H9 (cell line): ENCODE measurements around the gene SMYD4. TPM values are rescaled to one million over a fixed set of nuclear protein-coding genes. Genes with fewer than 3 reads are reported as not detected.
A peak's percentile ranks its signal among the peaks of the same experiment; 100 is the strongest.
"Not testable (repeated sequence)": the region's sequence is repeated elsewhere in the genome, so short reads cannot be mapped to it uniquely, and the experiment has no call there.

Experiments
- DNase-seq: peaks from one replicate; pipeline ENCODE4 v3.0.0-alpha.2; 2017
- H2AFZ ChIP-seq: one replicate; pipeline ENCODE4 v1.6.1; 2013; ENCODE audit warnings: mild to moderate bottlenecking, low read length, control low read depth, moderate library complexity
- H2AK5ac ChIP-seq: 2 replicates; pipeline ENCODE4 v1.6.1; 2013; ENCODE audit warnings: low read length, control low read depth, mixed read lengths; ENCODE audit not compliant: insufficient read length
- H2BK120ac ChIP-seq: one replicate; pipeline ENCODE4 v1.6.1; 2013; ENCODE audit warnings: low read depth, mild to moderate bottlenecking, low read length, control low read depth, inconsistent platforms; ENCODE audit not compliant: poor library complexity, severe bottlenecking
- H2BK12ac ChIP-seq: 2 replicates; pipeline ENCODE4 v1.6.1; 2013; ENCODE audit warnings: low read length, control low read depth, mixed read lengths, low read depth; ENCODE audit not compliant: insufficient read length
- H2BK15ac ChIP-seq: 2 replicates; pipeline ENCODE4 v1.6.1; 2013; ENCODE audit warnings: low read depth, low read length, control low read depth
- H2BK20ac ChIP-seq: one replicate; pipeline ENCODE4 v1.6.1; 2013; ENCODE audit warnings: low read depth, mild to moderate bottlenecking, low read length, control low read depth, inconsistent platforms; ENCODE audit not compliant: poor library complexity, severe bottlenecking
- H2BK5ac ChIP-seq: 2 replicates; pipeline ENCODE4 v1.6.1; 2013; ENCODE audit warnings: low read length, control low read depth, mixed read lengths; ENCODE audit not compliant: insufficient read length
- H3K14ac ChIP-seq: 2 replicates; pipeline ENCODE4 v1.6.1; 2013; ENCODE audit warnings: low read length, control low read depth; ENCODE audit not compliant: insufficient read depth
- H3K18ac ChIP-seq: 2 replicates; pipeline ENCODE4 v1.6.1; 2013; ENCODE audit warnings: low read depth, mild to moderate bottlenecking, mixed read lengths, low read length, control low read depth; ENCODE audit not compliant: insufficient read length
- H3K23ac ChIP-seq: 2 replicates; pipeline ENCODE4 v1.6.1; 2013; ENCODE audit warnings: low read length, control low read depth, mixed read lengths, low read depth; ENCODE audit not compliant: insufficient read length
- H3K23me2 ChIP-seq: 2 replicates; pipeline ENCODE4 v1.6.1; 2013; ENCODE audit warnings: low read depth, mild to moderate bottlenecking, mixed read lengths, low read length, control low read depth; ENCODE audit not compliant: insufficient read length, poor library complexity, severe bottlenecking
- H3K27ac ChIP-seq: 2 replicates; pipeline ENCODE4 v1.5.1; 2013; ENCODE audit warnings: low read length, control low read depth, mixed read lengths, low read depth; ENCODE audit not compliant: insufficient read length
- H3K27me3 ChIP-seq: 2 replicates; pipeline ENCODE4 v1.6.1; 2013; ENCODE audit warnings: low read length, control low read depth, inconsistent platforms; ENCODE audit not compliant: insufficient read depth
- H3K4ac ChIP-seq: 2 replicates; pipeline ENCODE4 v1.6.1; 2013; ENCODE audit warnings: low read depth, mild to moderate bottlenecking, control low read depth, inconsistent platforms, low read length, moderate library complexity
- H3K4me1 ChIP-seq: 2 replicates; pipeline ENCODE4 v1.6.1; 2013; ENCODE audit warnings: low read length, control low read depth, inconsistent platforms; ENCODE audit not compliant: insufficient read depth
- H3K4me2 ChIP-seq: 2 replicates; pipeline ENCODE4 v1.6.1; 2013; ENCODE audit warnings: low read length, control low read depth, mixed read lengths; ENCODE audit not compliant: insufficient read length, insufficient read depth
- H3K56ac ChIP-seq: 2 replicates; pipeline ENCODE4 v1.6.1; 2013; ENCODE audit warnings: low read depth, mild to moderate bottlenecking, mixed read lengths, low read length, control low read depth; ENCODE audit not compliant: insufficient read length
- H3K79me1 ChIP-seq: 2 replicates; pipeline ENCODE4 v1.6.1; 2013; ENCODE audit warnings: low read depth, mild to moderate bottlenecking, moderate library complexity, low read length, control low read depth, inconsistent platforms; ENCODE audit not compliant: insufficient read depth, poor library complexity, severe bottlenecking
- H3K79me2 ChIP-seq: 2 replicates; pipeline ENCODE4 v1.6.1; 2013; ENCODE audit warnings: low read length, control low read depth, inconsistent platforms; ENCODE audit not compliant: insufficient read depth
- H3K9ac ChIP-seq: 2 replicates; pipeline ENCODE4 v1.6.1; 2013; ENCODE audit warnings: low read length, control low read depth, mixed read lengths; ENCODE audit not compliant: insufficient read length; ENCODE audit errors: extremely low read depth
- H3K9me3 ChIP-seq: one replicate; pipeline ENCODE4 v1.6.1; 2013; ENCODE audit warnings: low read depth, low read length, inconsistent platforms; ENCODE audit not compliant: control insufficient read depth
- H3T11ph ChIP-seq: one replicate; pipeline ENCODE4 v1.6.1; 2013; ENCODE audit warnings: mild to moderate bottlenecking, low read length, control low read depth, inconsistent platforms
- H4K20me1 ChIP-seq: one replicate; pipeline ENCODE4 v1.6.1; 2013; ENCODE audit not compliant: control insufficient read depth, insufficient read length, insufficient read depth
- H4K5ac ChIP-seq: 2 replicates; pipeline ENCODE4 v1.6.1; 2013; ENCODE audit warnings: low read depth, mild to moderate bottlenecking, mixed read lengths, low read length, control low read depth; ENCODE audit not compliant: insufficient read length
- H4K8ac ChIP-seq: replicated peaks from 2 replicates; pipeline ENCODE4 v1.6.1; 2013; ENCODE audit warnings: low read length, control low read depth, mixed read lengths, low read depth; ENCODE audit not compliant: insufficient read length
- H4K91ac ChIP-seq: 2 replicates; pipeline ENCODE4 v1.6.1; 2013; ENCODE audit warnings: low read depth, mild to moderate bottlenecking, moderate library complexity, mixed read lengths, low read length, control low read depth; ENCODE audit not compliant: insufficient read length
- H3K27ac Mint-ChIP-seq, 3 experiments: 2 replicates in 2 of 3; 3 replicates in 1 of 3; pipeline ENCODE4 v1.8.0; 2020 to 2021; ENCODE audit warnings: mixed read lengths in 3 of 3, mild to moderate bottlenecking in 1 of 3, moderate library complexity in 1 of 3
- H3K27me3 Mint-ChIP-seq: 2 replicates; pipeline ENCODE4 v1.8.0; 2021; ENCODE audit warnings: low read depth, mild to moderate bottlenecking, moderate library complexity, mixed read lengths
- H3K36me3 Mint-ChIP-seq, 3 experiments: 2 replicates in 2 of 3; 3 replicates in 1 of 3; pipeline ENCODE4 v1.8.0; 2020 to 2021; ENCODE audit warnings: low read depth in 3 of 3, mixed read lengths in 3 of 3; ENCODE audit not compliant: insufficient read depth in 1 of 3
- H3K4me1 Mint-ChIP-seq, 2 experiments: 2 replicates each; pipeline ENCODE4 v1.8.0; 2020; ENCODE audit warnings: mixed read lengths in 2 of 2
- H3K4me3 Mint-ChIP-seq, 2 experiments: 2 replicates in 1 of 2; 3 replicates in 1 of 2; pipeline ENCODE4 v1.8.0; 2020 to 2021; ENCODE audit warnings: mild to moderate bottlenecking in 2 of 2, mixed read lengths in 2 of 2, moderate library complexity in 1 of 2
- H3K9me3 Mint-ChIP-seq, 2 experiments: 2 replicates in 1 of 2; 3 replicates in 1 of 2; pipeline ENCODE4 v1.8.0; 2020; ENCODE audit warnings: mild to moderate bottlenecking in 2 of 2, mixed read lengths in 2 of 2, moderate library complexity in 1 of 2
- CTCF ChIP-seq: fragments of 200-600 bp; sonication (generic); conservative IDR thresholded peaks from 3 replicates; pipeline ENCODE4 v1.8.0; 2021; ENCODE audit warnings: antibody characterized with exemption, mild to moderate bottlenecking
- WGBS: extraction: QIAGEN DNeasy Blood & Tissue Kit; methylation state at CpG from one replicate; pipeline ENCODE4 v1.1.7; 2013; ENCODE audit warnings: missing lambda C conversion rate, low lambda C conversion rate, mixed read lengths; ENCODE audit not compliant: insufficient read length; ENCODE audit errors: extremely low coverage; 5-methylcytosine and 5-hydroxymethylcytosine counted together
- total RNA-seq: library from RNA; stranded (reverse); gene quantifications from 2 replicates; pipeline ENCODE4 v1.2.1, GENCODE V29; 2021

The SMYD4 gene
- total RNA-seq, 1 experiment from 2014 or later = 28.8 TPM

GRCh38 chr17:1773696-1774181 lies 56.0 kb downstream of the SMYD4 start:
- Histone ChIP-seq H2BK12ac (no peak overlapping the region), H3K4me2 (no peak overlapping the region), H3K27ac (no peak overlapping the region), H2AFZ (no peak overlapping the region), H2BK120ac (no peak overlapping the region), H3K79me2 (no peaks in the 10 kb centered on the region), H3K9ac (no peak overlapping the region), H3K18ac (no peak overlapping the region), H3K27me3 (no peaks in the 10 kb centered on the region), H4K20me1 (no peaks in the 10 kb centered on the region), H2BK5ac (no peak overlapping the region), H3K4me1 (no peaks in the 10 kb centered on the region), H3K14ac (no peak overlapping the region), H4K91ac (no peak overlapping the region), H2BK15ac (no peak overlapping the region), H3K56ac (no peak overlapping the region), H4K8ac (no peak overlapping the region), H3K4ac (no peak overlapping the region), H2AK5ac (no peak overlapping the region), H3K23me2 (no peaks in the 10 kb centered on the region), H2BK20ac (no peak overlapping the region), H3K79me1 (no peaks in the 10 kb centered on the region), H3K9me3 (no peaks in the 10 kb centered on the region), H3K23ac (no peak overlapping the region), H4K5ac (no peak overlapping the region), H3T11ph (no peak overlapping the region)
- WGBS = no CpG with 5 or more reads among the region's 7 CpGs
- Mint-ChIP-seq H3K4me3 (no peak overlapping the region), H3K36me3 (peaks cover 10 to 42% (median 39%) of the 10 kb centered on the region in 3 experiments), H3K27ac (peak overlapping the region in 2 of 3 experiments; percentile 10 to 64; a peak in 2 of 7 replicates), H3K4me1 (peaks cover 10 to 11% of the 10 kb centered on the region in 2 experiments), H3K9me3 (no peaks in the 10 kb centered on the region), H3K27me3 (no peaks in the 10 kb centered on the region; the same call in 1 of the 2 replicates)
- DNase-seq = no peak
- TF ChIP-seq CTCF = no peak

- not testable (repeated sequence) for H3K9ac ChIP-seq, H3K27me3 ChIP-seq
- peak overlapping the region in 1 of 3 experiments; percentile 11; a peak in 1 of 7 replicates for H3K27ac Mint-ChIP-seq
Measured at GRCh38 chr17:1773000-1773695, 56.6 kb downstream of the SMYD4 start.

More at GRCh38 chr17:1773000-1773695, 56.6 kb downstream of the SMYD4 start:
- H3T11ph ChIP-seq, H2AK5ac ChIP-seq, H4K8ac ChIP-seq, H3K56ac ChIP-seq, H4K20me1 ChIP-seq, H3K27me3 Mint-ChIP-seq, H2BK20ac ChIP-seq, H3K27ac ChIP-seq, H2BK12ac ChIP-seq, H4K5ac ChIP-seq, H2BK15ac ChIP-seq, H2AFZ ChIP-seq, H3K9me3 Mint-ChIP-seq, H3K79me2 ChIP-seq, DNase-seq, H3K23ac ChIP-seq, H2BK120ac ChIP-seq, H3K23me2 ChIP-seq, H4K91ac ChIP-seq, H2BK5ac ChIP-seq, H3K79me1 ChIP-seq, H3K4me2 ChIP-seq, H3K4me1 ChIP-seq, H3K4me3 Mint-ChIP-seq, H3K18ac ChIP-seq, H3K4ac ChIP-seq, H3K14ac ChIP-seq, H3K9me3 ChIP-seq: not testable (repeated sequence)
- Mint-ChIP-seq H3K4me1 (peaks cover 10 to 11% of the 10 kb centered on the region in 2 experiments), H3K36me3 (peaks cover 8 to 37% (median 33%) of the 10 kb centered on the region in 3 experiments)
- no CpG with 5 or more reads among the region's 12 CpGs for WGBS
